Smooth muscle cell (in vitro differentiated cells): ENCODE results near the gene AAMP. TPM values are rescaled to one million over a fixed set of nuclear protein-coding genes. Genes with fewer than 3 reads are reported as not detected.
A peak's percentile ranks its signal among the peaks of the same experiment; 100 is the strongest.

Source experiments
- DNase-seq: peaks from one replicate; lab custom pipeline; 2025; ENCODE audit not compliant: unreplicated experiment; lab: John Stamatoyannopoulos, UW
- H2AFZ ChIP-seq: fragments of 200-600 bp; sonication (generic); 2 replicates; pipeline ENCODE4 v1.6.0; 2016; ENCODE audit warnings: antibody characterized with exemption, low read depth, mild to moderate bottlenecking
- H3F3A ChIP-seq: fragments of 200-600 bp; sonication (generic); 2 replicates; pipeline ENCODE4 v1.6.0; 2017; ENCODE audit warnings: antibody characterized with exemption, low read depth
- H3K27ac ChIP-seq: fragments of 200-600 bp; sonication (generic); 2 replicates; pipeline ENCODE4 v1.5.1; 2016; ENCODE audit warnings: low read depth, mild to moderate bottlenecking
- H3K27me3 ChIP-seq: fragments of 200-600 bp; sonication (generic); 2 replicates; pipeline ENCODE4 v1.6.1; 2016; ENCODE audit warnings: low read depth, mild to moderate bottlenecking
- H3K36me3 ChIP-seq: fragments of 200-600 bp; sonication (generic); 2 replicates; pipeline ENCODE4 v1.5.1; 2016; ENCODE audit warnings: low read depth
- H3K4me1 ChIP-seq: fragments of 200-600 bp; sonication (generic); 2 replicates; pipeline ENCODE4 v1.5.1; 2016; ENCODE audit warnings: low read depth
- H3K4me2 ChIP-seq: fragments of 200-600 bp; sonication (generic); 2 replicates; pipeline ENCODE4 v1.6.0; 2016; ENCODE audit warnings: mild to moderate bottlenecking
- H3K4me3 ChIP-seq: fragments of 200-600 bp; sonication (generic); 2 replicates; pipeline ENCODE4 v1.5.1; 2016; ENCODE audit warnings: mild to moderate bottlenecking
- H3K79me2 ChIP-seq: fragments of 200-600 bp; sonication (generic); 2 replicates; pipeline ENCODE4 v1.6.0; 2016; ENCODE audit warnings: low read depth, mild to moderate bottlenecking
- H3K9ac ChIP-seq: fragments of 200-600 bp; sonication (generic); 2 replicates; pipeline ENCODE4 v1.6.0; 2016; ENCODE audit warnings: low read depth
- H3K9me3 ChIP-seq: fragments of 200-600 bp; sonication (generic); replicated peaks from 2 replicates; pipeline ENCODE4 v1.5.1; 2016; ENCODE audit warnings: low read depth
- H4K20me1 ChIP-seq: fragments of 200-600 bp; sonication (generic); 2 replicates; pipeline ENCODE4 v1.6.0; 2016; ENCODE audit warnings: low read depth
- CTCF ChIP-seq: fragments of 200-600 bp; sonication (generic); IDR thresholded peaks from 2 replicates; pipeline ENCODE4 v1.5.1; 2017; ENCODE audit warnings: borderline replicate concordance, mild to moderate bottlenecking, antibody characterized with exemption; ENCODE audit not compliant: insufficient read depth, poor library complexity, severe bottlenecking
- WGBS: methylation state at CpG from one replicate; pipeline ENCODE4 v1.1.7; 2016; ENCODE audit warnings: low lambda C conversion rate; 5-methylcytosine and 5-hydroxymethylcytosine counted together
- polyA plus RNA-seq: library from polyadenylated mRNA; unstranded; fragments of >200 nt; fragmentation: Nextera tagmentation; extraction: Ambion mirVana; gene quantifications from 2 replicates; pipeline ENCODE4 v1.2.1, GENCODE V29; 2016
- total RNA-seq: library from RNA; depleted of rRNA; stranded (reverse); fragments of >200 nt; gene quantifications from 2 replicates; pipeline ENCODE4 v1.2.3, GENCODE V29; 2014

Gene AAMP
- total and polyA plus RNA-seq, 2 experiments from 2014 or later: 71.5 to 95.8 TPM

- no peaks in the 10 kb centered on the region for H3K36me3 ChIP-seq
- no peak overlapping the region for H2AFZ ChIP-seq
- DNase-seq: no peak
- H3K4me1 ChIP-seq: peaks cover 5% of the 10 kb centered on the region
- H3K9me3 ChIP-seq: no peaks in the 10 kb centered on the region
- no peaks in the 10 kb centered on the region for H4K20me1 ChIP-seq
- H3K4me2 ChIP-seq: peak overlapping the region; percentile 24
- no peak for TF ChIP-seq CTCF
- 82% methylated on average over 11 of the region's 11 CpGs for WGBS
- no peaks in the 10 kb centered on the region for H3F3A ChIP-seq
- no peak overlapping the region for H3K9ac ChIP-seq
- H3K27ac ChIP-seq: no peak overlapping the region
- no peak overlapping the region for H3K4me3 ChIP-seq
- no peaks in the 10 kb centered on the region for H3K79me2 ChIP-seq
- no peaks in the 10 kb centered on the region for H3K27me3 ChIP-seq
Measured at GRCh38 chr2:218310853-218311540, 41.1 kb upstream of the AAMP start.

GRCh38 chr2:218307415-218308090 lies 37.6 kb upstream of the AAMP start:
- TF ChIP-seq CTCF: no peak
- DNase-seq: no peak
- 94% methylated on average over 6 of the region's 6 CpGs for WGBS
- Histone ChIP-seq H3K4me2 (no peak overlapping the region), H3K9me3 (no peaks in the 10 kb centered on the region), H2AFZ (no peak overlapping the region), H3K4me3 (no peak overlapping the region), H4K20me1 (no peaks in the 10 kb centered on the region), H3K4me1 (peaks cover 5% of the 10 kb centered on the region), H3K27me3 (no peaks in the 10 kb centered on the region), H3K9ac (no peak overlapping the region), H3K27ac (no peak overlapping the region), H3K79me2 (no peaks in the 10 kb centered on the region), H3F3A (no peaks in the 10 kb centered on the region), H3K36me3 (no peaks in the 10 kb centered on the region)

- Histone ChIP-seq H3K9me3 (no peaks in the 10 kb centered on the region), H3F3A (no peaks in the 10 kb centered on the region), H3K27ac (no peak overlapping the region), H4K20me1 (no peaks in the 10 kb centered on the region), H2AFZ (no peak overlapping the region), H3K9ac (no peak overlapping the region), H3K79me2 (no peaks in the 10 kb centered on the region), H3K27me3 (no peaks in the 10 kb centered on the region), H3K36me3 (no peaks in the 10 kb centered on the region), H3K4me2 (no peak overlapping the region), H3K4me1 (no peaks in the 10 kb centered on the region), H3K4me3 (no peak overlapping the region)
- WGBS: 89% methylated on average over 9 of the region's 9 CpGs
- TF ChIP-seq CTCF: no peak
- DNase-seq: no peak
Measured at GRCh38 chr2:218306184-218306920, 36.4 kb upstream of the AAMP start.
